Right cardiac atrium (tissue), 5 donors: ENCODE results near the gene ARAP1. TPM values are rescaled to one million over a fixed set of nuclear protein-coding genes. Genes with fewer than 3 reads are reported as not detected.

ENCODE experiments used
- ATAC-seq, 2 donors: fragments of 200-7000 bp; cut with Tn5 transposase; one replicate each; pipeline versions ENCODE4 v1.8.0 to v1.9.1; 2020; ENCODE audit warnings: moderate library complexity in 2 of 2, mild to moderate bottlenecking in 1 of 2
- DNase-seq, 3 donors: peaks; one replicate each; pipeline ENCODE4 v3.0.0-alpha.2; 2020
- H3K27ac ChIP-seq: one replicate; pipeline ENCODE4 v1.5.1; 2013; ENCODE audit warnings: mild to moderate bottlenecking, low read length, control low read depth, moderate library complexity
- H3K27me3 ChIP-seq: one replicate; pipeline ENCODE4 v1.6.1; 2013; ENCODE audit not compliant: control insufficient read depth, insufficient read depth
- H3K4me1 ChIP-seq: one replicate; pipeline ENCODE4 v1.6.1; 2013; ENCODE audit warnings: low read length; ENCODE audit not compliant: control insufficient read depth, insufficient read depth
- H3K4me3 ChIP-seq: one replicate; pipeline ENCODE4 v1.5.1; 2013; ENCODE audit warnings: low read length, control low read depth
- H3K9me3 ChIP-seq: one replicate; pipeline ENCODE4 v1.6.1; 2013; ENCODE audit warnings: low read length; ENCODE audit not compliant: control insufficient read depth
- WGBS: extraction: QIAGEN DNeasy Blood & Tissue Kit; methylation state at CpG from one replicate; pipeline ENCODE4 v1.1.7; 2013; 5-methylcytosine and 5-hydroxymethylcytosine counted together
- intact Hi-C, 4 donors: fragments of 100-400 bp; cut with DNase I; formaldehyde crosslinking; loops; one replicate each; pipeline versions ENCODE4 v1.11.0 to v1.14.0; 2022 to 2023
- polyA plus RNA-seq: library from polyadenylated mRNA; stranded (reverse); fragments of 200-250 nt; gene quantifications from one replicate; pipeline ENCODE4 v1.2.3, GENCODE V29; 2013
- total RNA-seq, 4 donors: library from RNA; stranded (reverse); fragmentation: NEBNext Ultra II Directional; extraction: Animal tissue kit (Norgen Biotek cat#: 25700); gene quantifications; one replicate each; pipeline ENCODE4 v1.2.1, GENCODE V29; 2021
- donor health status: healthy with polysubstance abuse.
- donor health status: DM: no; HTN: yes; CAD: no.
- donor health status: DM: no; HTN: no; CAD: no.
- donor health status: DM: no; HTN: yes; CAD: no; lungs with severe emphysema.
- donor health status: DM: yes; HTN: yes; CAD: no.

Gene ARAP1
- total and polyA plus RNA-seq, 5 donors, result 41.2 to 62.5 (median 57.5) TPM

- Histone ChIP-seq H3K27me3 (no peaks in the 10 kb centered on the region), H3K9me3 (no peaks in the 10 kb centered on the region), H3K27ac (peak overlapping the region; percentile 59), H3K4me1 (peaks cover 7% of the 10 kb centered on the region), H3K4me3 (no peak overlapping the region)
- DNase-seq (peak in 2 of 3 donors; percentile 79 to 82), ATAC-seq (peak; percentile 6 to 72)
- WGBS, result 41% methylated on average over 17 of the region's 17 CpGs
- intact Hi-C loops, result no loop called here
Observed at GRCh38 chr11:72758690-72759389, 6.6 kb upstream of the ARAP1 start.

- Histone ChIP-seq H3K4me1 (peaks cover 7% of the 10 kb centered on the region), H3K27ac (no peak overlapping the region), H3K9me3 (no peaks in the 10 kb centered on the region), H3K27me3 (no peaks in the 10 kb centered on the region), H3K4me3 (no peak overlapping the region)
- DNase-seq (peak in 1 of 3 donors; percentile 11), ATAC-seq (peak in 1 of 2 donors; percentile 3)
- intact Hi-C loops, result no loop called here
- 87% methylated on average over 7 of the region's 7 CpGs for WGBS
Observed at GRCh38 chr11:72758304-72758689, 6.1 kb upstream of the ARAP1 start.

GRCh38 chr11:72755713-72756285, 3.6 kb upstream of the ARAP1 start:
- Histone ChIP-seq H3K4me1 (peaks cover 7% of the 10 kb centered on the region), H3K27ac (no peak overlapping the region), H3K27me3 (no peaks in the 10 kb centered on the region), H3K9me3 (no peaks in the 10 kb centered on the region), H3K4me3 (no peak overlapping the region)
- 92% methylated on average over 4 of the region's 4 CpGs for WGBS
- no peak for DNase-seq
- no peak for ATAC-seq
- intact Hi-C loops, result no loop called here

- H3K27ac ChIP-seq, result no peak overlapping the region
- H3K4me1 ChIP-seq, result peaks cover 7% of the 10 kb centered on the region
- H3K9me3 ChIP-seq, result no peaks in the 10 kb centered on the region
- WGBS, result 87% methylated on average over 48 of the region's 48 CpGs
- no peak for ATAC-seq
- H3K4me3 ChIP-seq, result no peak overlapping the region
- H3K27me3 ChIP-seq, result no peaks in the 10 kb centered on the region
- peak in 2 of 3 donors; percentile 52 to 71 for DNase-seq
- intact Hi-C loops, result no loop called here
Observed at GRCh38 chr11:72754544-72755155, 2.4 kb upstream of the ARAP1 start.

- Histone ChIP-seq H3K27ac (no peak overlapping the region), H3K27me3 (no peaks in the 10 kb centered on the region), H3K4me3 (no peak overlapping the region), H3K4me1 (peaks cover 5% of the 10 kb centered on the region), H3K9me3 (no peaks in the 10 kb centered on the region)
- 94% methylated on average over 8 of the region's 8 CpGs for WGBS
- DNase-seq, result peak in 1 of 3 donors; percentile 16
- no peak for ATAC-seq
- intact Hi-C loops, result no loop called here
Observed at GRCh38 chr11:72754149-72754543, 1.9 kb upstream of the ARAP1 start.

- no peaks in the 10 kb centered on the region for H3K27me3 ChIP-seq
- intact Hi-C loops, result no loop called here
- WGBS, result 88% methylated on average over 9 of the region's 9 CpGs
- peak in 2 of 3 donors; percentile 34 to 58 for DNase-seq
- no peaks in the 10 kb centered on the region for H3K9me3 ChIP-seq
- H3K27ac ChIP-seq, result no peak overlapping the region
- no peak overlapping the region for H3K4me3 ChIP-seq
- no peaks in the 10 kb centered on the region for H3K4me1 ChIP-seq
- ATAC-seq, result no peak
Observed at GRCh38 chr11:72753341-72754148, 1.3 kb upstream of the ARAP1 start.

- H3K4me1 ChIP-seq, result no peaks in the 10 kb centered on the region
- H3K27ac ChIP-seq, result no peak overlapping the region
- H3K4me3 ChIP-seq, result peak overlapping the region; percentile 40
- intact Hi-C loops, result no loop called here
- H3K27me3 ChIP-seq, result no peaks in the 10 kb centered on the region
- DNase-seq (peak in 2 of 3 donors; percentile 55 to 61), ATAC-seq (peak in 1 of 2 donors; percentile 10)
- no peaks in the 10 kb centered on the region for H3K9me3 ChIP-seq
- 45% methylated on average over 19 of the region's 19 CpGs for WGBS
Observed at GRCh38 chr11:72751116-72752087, 806 bp downstream of the ARAP1 start.

- WGBS, result 78% methylated on average over 2 of the region's 2 CpGs
- ATAC-seq, result no peak
- intact Hi-C loops, result no loop called here
- Histone ChIP-seq H3K4me3 (no peak overlapping the region), H3K9me3 (no peaks in the 10 kb centered on the region), H3K27me3 (no peaks in the 10 kb centered on the region), H3K27ac (no peak overlapping the region), H3K4me1 (no peaks in the 10 kb centered on the region)
- no peak for DNase-seq
Observed at GRCh38 chr11:72750556-72751115, 1.6 kb downstream of the ARAP1 start.

- ATAC-seq (no peak), DNase-seq (peak in 2 of 3 donors; percentile 35 to 63)
- Histone ChIP-seq H3K27ac (no peak overlapping the region), H3K4me3 (no peak overlapping the region), H3K4me1 (no peaks in the 10 kb centered on the region), H3K27me3 (no peaks in the 10 kb centered on the region), H3K9me3 (no peaks in the 10 kb centered on the region)
- intact Hi-C loops, result no loop called here
- WGBS, result 59% methylated on average over 9 of the region's 9 CpGs
Observed at GRCh38 chr11:72750086-72750485, 2.1 kb downstream of the ARAP1 start.
